H1 (cell line): ENCODE results near the gene TADA1. TPM values are rescaled to one million over a fixed set of nuclear protein-coding genes. Genes with fewer than 3 reads are reported as not detected.

Experiments used
- CTCF ChIA-PET: fragments of 300-600 bp; sonication (Branson Sonifier 250); formaldehyde crosslinking; loops from one replicate; lab custom pipeline; 2021; ENCODE audit not compliant: partially characterized antibody; lab: Charles Lee
- POLR2A ChIA-PET: fragments of 300-600 bp; sonication (Branson Sonifier 250); formaldehyde crosslinking; loops from one replicate; lab custom pipeline; 2021; ENCODE audit warnings: inconsistent platforms; ENCODE audit not compliant: partially characterized antibody; lab: Charles Lee
- DNase-seq, 2 experiments: peaks; one replicate each; pipeline versions ENCODE4 v3.0.0 to v3.0.0-alpha.2; 2010 to 2022; ENCODE audit warnings: low spot score in 2 of 2, low read depth in 1 of 2, mixed read lengths in 1 of 2
- FAIRE-seq: peaks from 2 replicates; lab custom pipeline; 2011; peaks lifted over from hg19 to GRCh38; lab: Jason Lieb, UNC
- H2AFZ ChIP-seq: 2 replicates; pipeline ENCODE4 v1.8.1; 2012; ENCODE audit warnings: low read length, inconsistent platforms
- H2AK5ac ChIP-seq: 2 replicates; pipeline ENCODE4 v1.6.1; 2013; ENCODE audit warnings: low read depth, low read length
- H2BK120ac ChIP-seq: replicated peaks from 2 replicates; pipeline ENCODE3; 2013; ENCODE audit warnings: low read depth, low read length, inconsistent platforms
- H2BK12ac ChIP-seq: 2 replicates; pipeline ENCODE4 v1.6.1; 2013; ENCODE audit warnings: low read depth, low read length
- H2BK15ac ChIP-seq: 2 replicates; pipeline ENCODE4 v1.6.1; 2013; ENCODE audit warnings: low read length
- H2BK20ac ChIP-seq: 2 replicates; pipeline ENCODE4 v1.6.1; 2013; ENCODE audit warnings: low read length
- H2BK5ac ChIP-seq: 2 replicates; pipeline ENCODE4 v1.6.1; 2013; ENCODE audit warnings: low read depth, low read length
- H3K14ac ChIP-seq: 2 replicates; pipeline ENCODE4 v1.6.1; 2013; ENCODE audit warnings: inconsistent platforms; ENCODE audit not compliant: insufficient read length
- H3K18ac ChIP-seq: 2 replicates; pipeline ENCODE4 v1.6.1; 2013; ENCODE audit warnings: low read length; ENCODE audit errors: extremely low read depth
- H3K23ac ChIP-seq: 2 replicates; pipeline ENCODE4 v1.6.1; 2013; ENCODE audit warnings: inconsistent platforms; ENCODE audit not compliant: insufficient read length
- H3K23me2 ChIP-seq: 2 replicates; pipeline ENCODE4 v1.6.1; 2013; ENCODE audit warnings: low read depth, low read length
- H3K27ac ChIP-seq: 2 replicates; pipeline ENCODE4 v1.6.1; 2011; ENCODE audit warnings: low read depth, low read length, inconsistent platforms
- H3K27me3 ChIP-seq, 4 experiments: replicated peaks in 1 of 4; 1 replicate in 1 of 4; 2 replicates in 3 of 4; pipeline versions ENCODE4 v1.6.1 to v1.8.1; 2011 to 2013; ENCODE audit warnings: low read length in 3 of 4, mild to moderate bottlenecking in 3 of 4, inconsistent platforms in 2 of 4, mixed read lengths in 2 of 4, moderate library complexity in 1 of 4; ENCODE audit not compliant: control insufficient read depth in 3 of 4, insufficient read depth in 3 of 4; ENCODE audit errors: extremely low read depth in 1 of 4
- H3K36me3 ChIP-seq, 4 experiments: 2 replicates each; pipeline versions ENCODE4 v1.6.1 to v1.8.1; 2011 to 2013; ENCODE audit warnings: mild to moderate bottlenecking in 4 of 4, low read length in 3 of 4, moderate library complexity in 2 of 4, control low read depth in 1 of 4, inconsistent platforms in 1 of 4; ENCODE audit not compliant: insufficient read depth in 4 of 4, control insufficient read depth in 2 of 4
- H3K4ac ChIP-seq: replicated peaks from 2 replicates; pipeline ENCODE3; 2013; ENCODE audit warnings: low read length, low read depth, mixed read lengths, inconsistent platforms; ENCODE audit not compliant: insufficient read length
- H3K4me1 ChIP-seq, 4 experiments: replicated peaks in 1 of 4; 1 replicate in 1 of 4; 2 replicates in 3 of 4; pipeline versions ENCODE4 v1.6.1 to v1.8.1; 2011 to 2013; ENCODE audit warnings: low read length in 3 of 4, inconsistent platforms in 2 of 4, mixed read lengths in 1 of 4; ENCODE audit not compliant: insufficient read depth in 4 of 4, control insufficient read depth in 3 of 4
- H3K4me2 ChIP-seq, 2 experiments: 2 replicates each; pipeline versions ENCODE4 v1.6.1 to v1.8.1; 2011 to 2013; ENCODE audit warnings: low read depth in 2 of 2, low read length in 2 of 2, control low read depth in 1 of 2, inconsistent platforms in 1 of 2, mild to moderate bottlenecking in 1 of 2; ENCODE audit not compliant: insufficient read depth in 1 of 2
- H3K4me3 ChIP-seq, 4 experiments: fragments of 200-600, 300-600 bp in 1 of 4; sonication (generic), shearing (Covaris generic), sonication (Bioruptor Twin) in 1 of 4; 2 replicates each; pipeline versions ENCODE4 v1.5.1 to v1.8.1; 2011 to 2016; ENCODE audit warnings: low read length in 4 of 4, low read depth in 3 of 4, control low read depth in 2 of 4, inconsistent platforms in 2 of 4, mild to moderate bottlenecking in 2 of 4, mixed read lengths in 1 of 4, moderate library complexity in 1 of 4; ENCODE audit not compliant: insufficient read depth in 2 of 4; ENCODE audit errors: extremely low read depth in 1 of 4
- H3K56ac ChIP-seq: replicated peaks from 2 replicates; pipeline ENCODE3; 2013; ENCODE audit warnings: low read depth, mild to moderate bottlenecking, mixed read lengths, low read length, inconsistent platforms; ENCODE audit not compliant: insufficient read length
- H3K79me1 ChIP-seq: 2 replicates; pipeline ENCODE4 v1.6.1; 2013; ENCODE audit warnings: low read depth, low read length, control low read depth
- H3K79me2 ChIP-seq, 2 experiments: 2 replicates each; pipeline versions ENCODE4 v1.6.1 to v1.8.1; 2012 to 2013; ENCODE audit warnings: low read length in 2 of 2, mild to moderate bottlenecking in 2 of 2, inconsistent platforms in 1 of 2; ENCODE audit not compliant: insufficient read depth in 2 of 2, control insufficient read depth in 1 of 2
- H3K9ac ChIP-seq, 4 experiments: replicated peaks in 1 of 4; 1 replicate in 1 of 4; 2 replicates in 3 of 4; pipeline versions ENCODE4 v1.6.1 to v1.8.1; 2011 to 2013; ENCODE audit warnings: low read depth in 3 of 4, low read length in 3 of 4, control low read depth in 2 of 4, mild to moderate bottlenecking in 2 of 4, moderate library complexity in 2 of 4, inconsistent platforms in 1 of 4; ENCODE audit errors: extremely low read depth in 1 of 4
- H3K9me3 ChIP-seq, 2 experiments: 2 replicates each; pipeline versions ENCODE4 v1.6.1 to v1.8.1; 2012 to 2013; ENCODE audit warnings: mild to moderate bottlenecking in 2 of 2, moderate library complexity in 2 of 2, control low read depth in 1 of 2, inconsistent platforms in 1 of 2, low read depth in 1 of 2, low read length in 1 of 2, mixed read lengths in 1 of 2; ENCODE audit not compliant: insufficient read depth in 2 of 2
- H4K20me1 ChIP-seq, 2 experiments: replicated peaks in 1 of 2; 2 replicates each; pipeline versions ENCODE3 to v1.8.1; 2011 to 2013; ENCODE audit warnings: inconsistent platforms in 2 of 2, low read length in 2 of 2, mild to moderate bottlenecking in 1 of 2; ENCODE audit not compliant: insufficient read depth in 2 of 2, control insufficient read depth in 1 of 2
- H4K5ac ChIP-seq: 2 replicates; pipeline ENCODE4 v1.6.1; 2013; ENCODE audit warnings: low read length, low read depth, mixed read lengths, inconsistent platforms; ENCODE audit not compliant: insufficient read length
- H4K8ac ChIP-seq: 2 replicates; pipeline ENCODE4 v1.8.0; 2013; ENCODE audit warnings: mild to moderate bottlenecking, moderate library complexity, low read length, inconsistent platforms; ENCODE audit not compliant: insufficient read depth; ENCODE audit errors: extremely low read depth
- H4K91ac ChIP-seq: replicated peaks from 2 replicates; pipeline ENCODE3; 2013; ENCODE audit warnings: low read length, mixed read lengths, inconsistent platforms; ENCODE audit not compliant: insufficient read length
- BACH1 ChIP-seq: IDR thresholded peaks from 2 replicates; pipeline ENCODE4 v1.6.1; 2012; ENCODE audit warnings: low read length, improper control_type of control experiment
- EZH2 ChIP-seq: fragments of 200-600 bp; sonication (generic); IDR thresholded peaks from 2 replicates; pipeline ENCODE4 v1.7.1; 2012; ENCODE audit warnings: low read depth, mild to moderate bottlenecking, moderate library complexity, low read length, inconsistent platforms; ENCODE audit not compliant: severe bottlenecking
- HDAC2 ChIP-seq, 2 experiments: fragments of 300-600 bp in 1 of 2; sonication (generic) in 1 of 2; IDR thresholded peaks; 2 replicates each; pipeline ENCODE4 v1.6.1; 2011 to 2012; ENCODE audit warnings: low read depth in 2 of 2, low read length in 2 of 2, mild to moderate bottlenecking in 2 of 2, moderate library complexity in 2 of 2, borderline replicate concordance in 1 of 2, inconsistent platforms in 1 of 2
- POU5F1 ChIP-seq: IDR thresholded peaks from 2 replicates; pipeline ENCODE4 v1.6.1; 2011; ENCODE audit warnings: low read depth, mild to moderate bottlenecking, low read length, moderate library complexity
- RNF2 ChIP-seq: fragments of 200-900, 300-1000 bp; sonication (generic); IDR thresholded peaks from 2 replicates; pipeline ENCODE4 v1.7.1; 2016; ENCODE audit warnings: borderline replicate concordance, low read depth, mild to moderate bottlenecking, antibody characterized with exemption, low read length; ENCODE audit not compliant: poor library complexity, severe bottlenecking; ENCODE audit errors: missing control alignments
- SIN3A ChIP-seq, 2 experiments: IDR thresholded peaks in 1 of 2; conservative IDR thresholded peaks in 1 of 2; 2 replicates each; pipeline ENCODE4 v1.6.1; 2011 to 2012; ENCODE audit warnings: low read length in 2 of 2, improper control_type of control experiment in 1 of 2, low read depth in 1 of 2, mild to moderate bottlenecking in 1 of 2
- SIX5 ChIP-seq: IDR thresholded peaks from 2 replicates; pipeline ENCODE4 v1.6.1; 2011; ENCODE audit warnings: mild to moderate bottlenecking, low read depth, low read length
- TAF7 ChIP-seq: optimal IDR thresholded peaks from 2 replicates; pipeline ENCODE3; 2011; ENCODE audit warnings: low read depth, mild to moderate bottlenecking, inconsistent platforms, low read length, moderate library complexity, borderline replicate concordance
- TBP ChIP-seq: IDR thresholded peaks from 2 replicates; pipeline ENCODE4 v1.6.1; 2011; ENCODE audit warnings: low read depth, low read length, improper control_type of control experiment
- TEAD4 ChIP-seq: IDR thresholded peaks from 2 replicates; pipeline ENCODE4 v1.6.1; 2012; ENCODE audit warnings: low read depth, low read length, inconsistent platforms, mixed read lengths
- YY1 ChIP-seq: IDR thresholded peaks from 2 replicates; pipeline ENCODE4 v1.6.1; 2011; ENCODE audit warnings: low read depth, mild to moderate bottlenecking, low read length
- ZNF274 ChIP-seq: IDR thresholded peaks from 2 replicates; pipeline ENCODE4 v1.7.0; 2012; ENCODE audit warnings: low read length, borderline replicate concordance; ENCODE audit errors: extremely low read depth
- WGBS, 2 experiments: shearing (Covaris generic) in 1 of 2; methylation state at CpG; one replicate each; pipeline versions ENCODE4 v1.1.6 to v1.1.7; 2013 to 2015; ENCODE audit warnings: low lambda C conversion rate in 2 of 2, mixed read lengths in 2 of 2, inconsistent platforms in 1 of 2, low coverage in 1 of 2, missing lambda C conversion rate in 1 of 2; ENCODE audit not compliant: insufficient replicate concordance in 2 of 2, insufficient coverage in 1 of 2, insufficient read length in 1 of 2; ENCODE audit errors: extremely low coverage in 1 of 2, missing lambda C conversion rate in 1 of 2; 5-methylcytosine and 5-hydroxymethylcytosine counted together
- polyA plus RNA-seq, 7 experiments: library from polyadenylated mRNA; depleted of rRNA in 3 of 7; stranded (reverse) in 5 of 7; unstranded in 2 of 7; fragments of >200 nt in 5 of 7; fragments of 200-250 nt in 2 of 7; gene quantifications; 1 replicate in 5 of 7; 2 replicates in 1 of 7; 4 replicates in 1 of 7; pipeline versions ENCODE4 v1.2.1 to v1.2.3, GENCODE V29; 2011 to 2013; ENCODE audit warnings: missing spikeins in 2 of 7, mixed read lengths in 2 of 7
- total RNA-seq: library from RNA; stranded (reverse); fragmentation: NEBNext Ultra II Directional; extraction: Animal tissue kit (Norgen Biotek cat#: 25700); gene quantifications from 2 replicates; pipeline ENCODE4 v1.2.1, GENCODE V29; 2021

TADA1 gene
- total and polyA plus RNA-seq, 2 of the 8 experiments (the other 6 are each of a cell fraction or from before 2014, with no cell fraction given), result 21.1 to 23.6 TPM

- no peak overlapping the region for H2BK5ac ChIP-seq
- CTCF ChIA-PET, result interaction anchor here (0.7 to 23.8 kb wide), 7 partner anchors 11 to 220 kb away, joined by 3 to 874 read pairs (median 4); no protein-coding TSS in a partner anchor
- POLR2A ChIA-PET, result interaction anchor here (1.1 to 1.6 kb wide), 2 partner anchors 29 to 315 kb away, joined by 3 to 4 read pairs; partner anchors contain the start of gene TADA1
- DNase-seq (no peak), FAIRE-seq (no peak)
- no peak overlapping the region for H3K4ac ChIP-seq
- no peak overlapping the region for H2BK15ac ChIP-seq
- H4K20me1 ChIP-seq, result no peaks in the 10 kb centered on the region
- H2BK120ac ChIP-seq, result no peak overlapping the region
- H2AK5ac ChIP-seq, result no peak overlapping the region
- H2BK12ac ChIP-seq, result no peak overlapping the region
- no peak overlapping the region for H3K14ac ChIP-seq
- H3K18ac ChIP-seq, result no peak overlapping the region
- no peak overlapping the region for H2AFZ ChIP-seq
- no peak overlapping the region for H3K27ac ChIP-seq
- no peak overlapping the region for H3K23ac ChIP-seq
- H3K79me1 ChIP-seq, result no peaks in the 10 kb centered on the region
- no peaks in the 10 kb centered on the region; a peak in 1 of 7 replicates for H3K4me1 ChIP-seq
- no peaks in the 10 kb centered on the region for H3K79me2 ChIP-seq
- 78 to 100% methylated on average over 1 to 2 of the region's 2 CpGs for WGBS, 2 experiments
- no peaks in the 10 kb centered on the region for H3K23me2 ChIP-seq
- no peak overlapping the region for H3K4me2 ChIP-seq
- H3K9me3 ChIP-seq, result no peaks in the 10 kb centered on the region
- H2BK20ac ChIP-seq, result no peak overlapping the region
- H3K27me3 ChIP-seq, result no peaks in the 10 kb centered on the region; a peak in 1 of 7 replicates
- no peak overlapping the region for H4K91ac ChIP-seq
- no peak overlapping the region for H3K56ac ChIP-seq
- H4K8ac ChIP-seq, result no peak overlapping the region
- no peak overlapping the region for H3K4me3 ChIP-seq
- no peak overlapping the region for H3K9ac ChIP-seq
- TF ChIP-seq RNF2, result no peak
- TF ChIP-seq TEAD4, result no peak
- TF ChIP-seq BACH1, result no peak
- no peak for TF ChIP-seq SIN3A (conservative IDR thresholded peaks at IDR 0.05 in 1 of 2, IDR thresholded peaks at IDR 0.05 in 1 of 2; ENCODE audit: low read depth in 1 of 2, low read length in 2 of 2)
- no peak for TF ChIP-seq ZNF274
- no peak for TF ChIP-seq TBP
- TF ChIP-seq EZH2, result no peak
- no peak for TF ChIP-seq TAF7
- TF ChIP-seq HDAC2 (IDR thresholded peaks at IDR 0.05; ENCODE audit: borderline replicate concordance in 1 of 2, low read depth in 2 of 2, low read length in 2 of 2), result no peak
- no peak for TF ChIP-seq YY1
- TF ChIP-seq SIX5, result no peak
- no peak for TF ChIP-seq POU5F1
- TF ChIP-seq, all 59 proteins: peak for 0
- H4K5ac ChIP-seq, result no peak overlapping the region
- no peaks in the 10 kb centered on the region for H3K36me3 ChIP-seq
These were observed 29.1 kb upstream of the TADA1 start for GRCh38 chr1:166905136-166905535.
